ENCODE data around the gene NR3C2.

NR3C2 gene

GRCh38 chr4:148029781-148030180 is 412.4 kb downstream of the NR3C2 start:
- Histone ChIP-seq H3K9ac (no peak overlapping the region), H4K20me1 (ENCODE audit: insufficient read depth) (no peaks in the 10 kb centered on the region)
- no peak for TF ChIP-seq CTCF (conservative IDR thresholded peaks at IDR 0.05; ENCODE audit: low read depth, low read length)

More at GRCh38 chr4:148029781-148030180, 412.4 kb downstream of the NR3C2 start:
- Histone ChIP-seq H3K4me3 (IDR thresholded peaks at IDR 0.05; ENCODE audit: insufficient read depth, low read depth, low read length) (no peak overlapping the region), H2AFZ (ENCODE audit: low read depth) (no peak overlapping the region), H3K27ac (no peak overlapping the region), H3K79me2 (ENCODE audit: insufficient read depth, low read depth) (no peaks in the 10 kb centered on the region), H3K4me2 (no peak overlapping the region), H3K4me1 (ENCODE audit: low read depth, poor library complexity, severe bottlenecking) (peaks cover 26% of the 10 kb centered on the region), H3K27me3 (ENCODE audit: insufficient read depth, low read depth) (no peaks in the 10 kb centered on the region), H3K36me3 (ENCODE audit: insufficient read depth) (no peaks in the 10 kb centered on the region)

Measured in KMS-11 (cell line).